SK-N-MC (cell line): Measurements from ENCODE around the gene PTPN4.

Experiments used
- EZH2 ChIP-seq: fragments of 200-600 bp; sonication (generic); IDR thresholded peaks from one replicate; pipeline ENCODE4 v1.6.1; 2017; ENCODE audit warnings: antibody characterized with exemption
- POLR2AphosphoS5 ChIP-seq: IDR thresholded peaks from 2 replicates; pipeline ENCODE4 v1.6.1; 2012; ENCODE audit warnings: mild to moderate bottlenecking, low read depth, low read length, borderline replicate concordance

- no peak for TF ChIP-seq POLR2AphosphoS5
- TF ChIP-seq EZH2: no peak
Measured at GRCh38 chr2:120004254-120004653, 244.5 kb downstream of the PTPN4 start.
